NCI-H82 treated with DMSO at 0.1 percent for 48 hours (cell line): ENCODE results near the gene FGF12.

Experiments
- DNase-seq: peaks from one replicate; lab custom pipeline; 2025; ENCODE audit not compliant: unreplicated experiment; lab: John Stamatoyannopoulos, UW

The FGF12 gene

GRCh38 chr3:192685801-192686200, 41.5 kb downstream of the FGF12 start:
- DNase-seq = no peak

GRCh38 chr3:192684151-192684550, 43.2 kb downstream of the FGF12 start:
- no peak for DNase-seq

GRCh38 chr3:192675958-192676649, 51.2 kb downstream of the FGF12 start:
- no peak for DNase-seq

- DNase-seq = no peak
These were observed 71.7 kb downstream of the FGF12 start for GRCh38 chr3:192655628-192656027.

- no peak for DNase-seq
These were observed 72.3 kb downstream of the FGF12 start for GRCh38 chr3:192655040-192655439.

GRCh38 chr3:192653862-192654261, 73.5 kb downstream of the FGF12 start:
- no peak for DNase-seq

GRCh38 chr3:192652727-192653126, 74.6 kb downstream of the FGF12 start:
- DNase-seq = no peak

GRCh38 chr3:192651836-192652512, 75.4 kb downstream of the FGF12 start:
- no peak for DNase-seq

- DNase-seq = no peak
These were observed 81.9 kb downstream of the FGF12 start for GRCh38 chr3:192645437-192645836.

- no peak for DNase-seq
These were observed 84.7 kb downstream of the FGF12 start for GRCh38 chr3:192642651-192643050.

GRCh38 chr3:192641919-192642318, 85.4 kb downstream of the FGF12 start:
- no peak for DNase-seq

- no peak for DNase-seq
These were observed 87.4 kb downstream of the FGF12 start for GRCh38 chr3:192639987-192640386.

GRCh38 chr3:192637803-192638202, 89.5 kb downstream of the FGF12 start:
- DNase-seq = no peak

- DNase-seq = no peak
These were observed 90.6 kb downstream of the FGF12 start for GRCh38 chr3:192636517-192637444.

- DNase-seq = no peak
These were observed 97.9 kb downstream of the FGF12 start for GRCh38 chr3:192629429-192629828.

GRCh38 chr3:192621909-192622308, 105.4 kb downstream of the FGF12 start:
- no peak for DNase-seq

GRCh38 chr3:192620275-192620674, 107.1 kb downstream of the FGF12 start:
- no peak for DNase-seq

- DNase-seq = no peak
These were observed 115.9 kb downstream of the FGF12 start for GRCh38 chr3:192611411-192611810.

GRCh38 chr3:192608726-192609600, 118.4 kb downstream of the FGF12 start:
- no peak for DNase-seq

- DNase-seq = no peak
These were observed 119.5 kb downstream of the FGF12 start for GRCh38 chr3:192607798-192608197.

- no peak for DNase-seq
These were observed 129.4 kb downstream of the FGF12 start for GRCh38 chr3:192597913-192598312.
